GM19043 (cell line): Measurements from ENCODE around the gene CPED1.
"Not testable (repeated sequence)": the region's sequence is repeated elsewhere in the genome, so short reads cannot be mapped to it uniquely, and the experiment has no call there.

Experiments used
- ATAC-seq: cut with Tn5 transposase; IDR thresholded peaks from one replicate; pipeline ENCODE4 v1.9.1; 2021; ENCODE audit warnings: low read depth; ENCODE audit not compliant: unreplicated experiment

CPED1 gene

GRCh38 chr7:121202834-121203233 lies 214.3 kb downstream of the CPED1 start:
- no peak for ATAC-seq

DNA sequence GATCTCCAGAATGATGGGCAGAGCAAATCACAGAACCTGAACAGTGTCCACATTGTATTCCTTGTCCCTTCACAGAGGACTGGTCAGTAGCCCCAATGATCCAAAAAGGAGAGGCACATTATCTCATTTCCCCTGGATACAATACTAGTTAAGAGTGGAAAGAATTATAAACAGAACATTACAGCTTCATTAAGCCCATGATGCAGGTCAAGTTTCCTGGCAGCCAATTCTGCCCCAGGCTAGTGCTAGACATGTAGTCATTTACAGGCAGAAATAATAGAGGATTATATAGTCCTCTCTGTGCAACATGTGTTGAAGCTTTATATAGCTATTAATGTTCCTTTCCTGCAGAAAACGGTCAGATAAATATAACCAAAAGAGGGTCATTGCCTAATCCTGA lies 216.0 kb downstream of the CPED1 start:
- ATAC-seq, result no peak

DNA sequence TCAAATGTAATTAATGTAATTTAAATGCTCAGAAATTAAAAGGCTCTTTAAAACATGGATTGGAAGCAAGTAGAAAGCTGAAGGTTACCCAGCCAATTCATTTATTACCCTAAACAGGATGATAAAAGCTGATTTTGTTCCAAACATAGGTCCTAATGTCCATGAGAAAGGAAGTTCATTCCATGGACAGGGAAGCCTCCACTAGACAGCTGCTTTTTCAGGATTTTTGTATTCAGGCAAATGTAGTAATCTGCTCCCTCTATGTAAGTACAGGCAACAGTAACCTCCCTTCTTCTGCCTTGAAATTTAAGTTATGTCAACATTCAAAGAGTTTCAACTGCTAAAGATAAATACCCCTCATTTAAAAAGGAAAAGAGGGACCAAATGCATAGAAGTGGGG lies 217.3 kb downstream of the CPED1 start:
- no peak for ATAC-seq

- ATAC-seq, result no peak
These were observed 222.7 kb downstream of the CPED1 start for GRCh38 chr7:121211253-121211652.

DNA sequence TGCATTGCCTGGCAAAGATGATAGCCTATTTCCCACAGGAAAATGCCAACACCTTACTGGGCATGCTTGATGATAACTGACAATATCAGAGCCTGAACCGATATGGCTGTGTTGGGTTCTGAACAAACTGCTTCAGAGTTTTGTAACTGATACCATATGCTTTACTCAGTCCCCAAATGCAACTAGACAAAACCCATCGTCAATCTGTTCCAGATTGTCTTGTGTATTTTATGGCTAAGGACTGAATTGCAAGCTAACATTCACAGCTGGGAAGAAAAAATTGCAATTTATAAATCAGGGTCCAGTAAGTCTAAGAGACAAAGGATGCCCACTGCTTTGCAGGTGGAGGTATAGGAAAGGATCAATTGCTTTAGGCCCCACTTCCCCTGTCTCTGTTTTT lies 223.5 kb downstream of the CPED1 start:
- ATAC-seq, result no peak

GRCh38 chr7:121214657-121215056 lies 226.1 kb downstream of the CPED1 start:
- no peak for ATAC-seq

GRCh38 chr7:121219026-121219425 lies 230.5 kb downstream of the CPED1 start:
- no peak for ATAC-seq

GRCh38 chr7:121221108-121221507 lies 232.6 kb downstream of the CPED1 start:
- ATAC-seq, result not testable (repeated sequence)

- no peak for ATAC-seq
These were observed 240.3 kb downstream of the CPED1 start for GRCh38 chr7:121228779-121229178.

- ATAC-seq, result no peak
These were observed 246.7 kb downstream of the CPED1 start for GRCh38 chr7:121235201-121235600.

DNA sequence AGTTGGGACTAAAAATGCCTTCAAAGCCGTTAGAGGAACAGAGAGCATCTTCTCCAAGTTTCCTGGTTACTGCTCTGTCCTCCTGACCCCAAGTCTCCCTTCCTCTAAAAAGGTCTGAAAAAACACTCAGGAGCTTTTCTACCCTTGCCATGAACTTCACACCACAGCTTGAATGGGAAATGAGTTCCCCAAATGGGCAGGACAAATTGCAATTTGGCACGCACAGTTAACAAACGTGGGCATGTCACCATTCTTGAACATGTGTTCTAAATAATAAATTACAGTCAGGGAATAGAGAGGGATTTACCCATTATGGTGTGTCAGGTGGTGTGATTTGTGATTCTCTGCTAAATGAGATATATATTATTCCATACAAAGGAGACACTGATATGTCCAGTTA lies 249.1 kb downstream of the CPED1 start:
- no peak for ATAC-seq

DNA sequence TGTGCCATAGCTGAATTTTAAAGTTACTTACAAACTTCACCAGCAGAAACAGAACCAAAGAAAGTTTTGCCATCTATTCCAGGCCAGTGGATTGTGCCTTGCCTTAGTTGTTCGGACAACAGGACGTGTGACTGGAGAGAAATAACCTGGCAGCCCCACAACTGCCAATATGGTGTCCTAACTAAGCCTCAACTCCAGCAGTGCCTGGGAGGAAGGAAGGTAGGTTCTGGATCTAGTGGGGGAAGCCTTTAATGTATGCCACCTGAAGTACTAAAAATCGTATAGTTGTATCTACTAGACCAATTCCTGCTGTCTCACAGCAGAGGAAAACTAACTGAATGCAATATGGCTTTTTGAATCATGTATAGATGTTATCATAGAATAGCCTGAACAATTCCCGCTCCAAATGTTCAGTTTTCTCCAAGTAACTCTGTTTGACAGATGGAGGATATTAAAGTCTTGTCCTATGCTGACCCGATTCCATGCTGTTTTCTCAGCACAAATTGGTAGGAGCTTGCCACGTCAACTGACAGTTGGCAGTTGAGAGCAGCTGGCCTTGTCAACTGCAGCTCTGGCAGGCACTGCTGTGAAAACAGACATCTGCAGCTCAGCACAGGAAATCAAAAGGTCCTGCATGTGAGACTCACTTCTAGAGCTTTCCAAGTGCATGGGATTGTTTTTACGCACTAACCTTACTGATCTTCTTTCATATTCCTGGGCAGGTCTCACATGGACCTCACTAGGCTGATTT lies 255.8 kb downstream of the CPED1 start:
- ATAC-seq, result no peak

GRCh38 chr7:121251367-121251766 lies 262.9 kb downstream of the CPED1 start:
- ATAC-seq, result not testable (repeated sequence)

GRCh38 chr7:121252523-121253235 lies 264.2 kb downstream of the CPED1 start:
- not testable (repeated sequence) for ATAC-seq

GRCh38 chr7:121259826-121260225 lies 271.3 kb downstream of the CPED1 start:
- ATAC-seq, result no peak

- no peak for ATAC-seq
These were observed 272.8 kb downstream of the CPED1 start for GRCh38 chr7:121261207-121261884.

DNA sequence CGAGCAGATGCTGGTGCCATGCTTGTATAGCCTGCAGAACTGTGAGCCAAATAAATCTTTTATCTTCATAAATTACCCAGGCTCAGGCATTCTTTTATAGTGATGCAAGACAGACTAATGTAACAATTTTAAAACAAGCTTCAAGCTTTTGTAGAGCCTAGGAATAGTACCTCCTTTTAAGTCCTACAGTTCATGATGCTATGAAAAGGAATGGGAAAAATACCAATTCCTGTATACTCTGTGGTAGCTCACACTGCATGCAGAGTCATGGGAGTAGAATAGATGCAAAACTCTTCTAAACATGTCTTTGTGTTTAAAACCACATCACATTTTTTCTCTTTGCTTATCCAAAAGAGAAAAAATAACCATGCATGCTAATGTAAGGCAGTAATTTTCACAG lies 273.7 kb downstream of the CPED1 start:
- ATAC-seq, result no peak

DNA sequence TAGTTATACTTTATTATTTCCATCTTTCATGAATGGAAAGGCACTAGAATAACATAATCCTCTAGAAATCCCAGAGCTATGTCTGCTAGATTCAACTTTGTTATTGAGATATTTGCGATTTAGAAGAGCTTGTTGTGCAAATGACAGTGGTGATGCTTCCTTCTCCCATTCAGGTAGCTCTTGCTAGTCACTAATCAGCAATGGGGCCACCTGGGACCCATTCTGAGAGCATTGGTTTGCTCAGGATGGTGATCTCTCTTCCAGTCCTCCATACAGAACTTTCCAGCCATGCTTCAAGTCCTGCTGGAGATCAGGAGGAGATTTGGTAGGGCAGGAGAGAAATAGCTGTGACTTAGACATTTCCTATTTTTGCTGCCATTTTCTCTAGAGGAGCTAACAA lies 274.5 kb downstream of the CPED1 start:
- ATAC-seq, result no peak

- no peak for ATAC-seq
These were observed 277.9 kb downstream of the CPED1 start for GRCh38 chr7:121266307-121266894.

- ATAC-seq, result no peak
These were observed 279.1 kb downstream of the CPED1 start for GRCh38 chr7:121267612-121268011.

- no peak for ATAC-seq
These were observed 281.3 kb downstream of the CPED1 start for GRCh38 chr7:121269798-121270197.
